ENCODE results near the gene ARF6.
"Not testable (repeated sequence)": the region's sequence is repeated elsewhere in the genome, so short reads cannot be mapped to it uniquely, and the experiment has no call there.

ARF6 gene

DNA sequence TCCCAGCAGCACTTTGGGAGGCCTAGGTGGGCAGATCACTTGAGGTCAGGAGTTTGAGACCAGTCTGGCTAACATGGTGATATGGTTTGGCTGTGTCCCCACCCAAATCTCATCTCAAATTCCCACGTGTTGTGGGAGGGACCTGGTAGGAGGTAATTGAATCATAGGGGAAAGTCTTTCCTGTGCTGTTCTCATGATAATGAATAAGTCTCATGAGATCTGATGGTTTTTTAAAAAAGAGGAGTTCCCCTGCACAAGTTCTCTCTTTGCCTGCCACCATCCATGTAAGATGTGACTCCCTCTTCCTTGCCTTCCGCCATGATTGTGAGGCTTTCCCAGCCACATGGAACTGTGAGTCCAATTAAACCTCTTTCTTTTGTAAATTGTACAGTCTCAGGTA is 43.4 kb downstream of the ARF6 start:
- not testable (repeated sequence) for DNase-seq (ENCODE audit: insufficient read length, low spot score); FAIRE-seq

DNA sequence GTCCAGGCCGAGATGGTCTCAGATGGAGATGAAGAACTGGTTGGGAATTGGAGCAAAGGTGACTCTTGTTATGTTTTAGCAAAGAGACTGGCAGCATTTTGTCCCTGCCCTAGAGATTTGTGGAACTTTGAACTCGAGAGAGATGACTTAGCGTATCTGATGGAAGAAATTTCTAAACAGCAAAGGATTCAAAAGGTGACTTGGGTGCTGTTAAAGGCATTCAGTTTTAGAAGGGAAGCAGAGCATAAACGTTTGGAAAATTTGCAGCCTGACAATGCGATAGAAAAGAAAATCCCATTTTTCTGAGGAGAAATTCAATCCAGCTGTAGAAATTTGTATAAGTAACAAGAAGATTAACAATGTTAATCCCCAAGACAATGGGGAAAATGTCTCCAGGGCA is 44.0 kb downstream of the ARF6 start:
- FAIRE-seq; DNase-seq (ENCODE audit: insufficient read length, low spot score): not testable (repeated sequence)

DNA sequence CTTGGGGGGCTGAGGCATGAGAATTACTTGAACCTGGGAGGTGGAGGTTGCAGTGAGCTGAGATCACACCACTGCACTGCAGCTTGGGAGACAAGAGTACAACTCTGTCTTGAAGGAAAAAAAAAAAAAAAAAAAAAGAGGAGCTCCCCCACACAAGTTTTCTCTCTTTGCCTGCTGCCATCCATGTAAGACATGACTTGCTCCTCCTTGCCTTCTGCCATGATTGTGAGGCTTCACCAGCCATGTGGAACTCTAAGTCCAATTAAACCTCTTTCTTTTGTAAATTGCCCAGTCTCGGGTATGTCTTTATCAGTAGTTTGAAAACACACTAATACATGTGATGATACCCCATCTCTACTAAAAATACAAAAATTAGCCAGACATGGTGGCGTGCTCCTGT is 46.3 kb downstream of the ARF6 start:
- not testable (repeated sequence) for DNase-seq (ENCODE audit: insufficient read length, low spot score); FAIRE-seq

DNA sequence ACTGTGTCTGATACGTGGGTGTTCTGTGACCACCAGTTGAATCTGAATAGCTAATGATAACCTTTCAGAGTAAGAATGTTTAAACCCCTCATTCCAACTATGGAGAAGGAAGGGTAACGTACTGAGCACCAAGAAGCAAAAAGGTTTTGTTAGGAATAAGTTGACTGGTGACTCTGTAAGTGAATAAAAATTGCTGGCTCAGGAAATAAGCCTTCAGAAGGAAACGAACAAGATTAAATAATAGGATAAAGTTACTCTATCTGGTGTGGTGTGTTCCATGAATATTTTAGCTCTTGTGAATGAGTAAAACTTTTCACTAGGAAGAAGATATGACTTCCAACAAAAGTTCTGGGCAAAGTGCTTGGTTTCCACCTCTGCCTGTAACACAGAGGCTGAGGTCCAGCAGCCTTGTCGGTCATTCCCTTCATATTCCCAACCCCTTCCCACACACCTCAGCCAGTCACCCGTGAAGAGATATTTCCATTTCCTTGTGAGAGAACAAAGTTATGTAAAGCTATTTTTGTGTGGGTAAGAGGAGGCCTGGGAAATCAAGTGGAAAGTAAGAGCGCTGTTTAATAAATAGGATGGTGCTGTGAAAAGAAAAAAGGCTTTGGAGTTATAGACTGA is 47.1 kb downstream of the ARF6 start:
- DNase-seq (ENCODE audit: insufficient read length, low spot score): no peak
- no peak for FAIRE-seq

DNA sequence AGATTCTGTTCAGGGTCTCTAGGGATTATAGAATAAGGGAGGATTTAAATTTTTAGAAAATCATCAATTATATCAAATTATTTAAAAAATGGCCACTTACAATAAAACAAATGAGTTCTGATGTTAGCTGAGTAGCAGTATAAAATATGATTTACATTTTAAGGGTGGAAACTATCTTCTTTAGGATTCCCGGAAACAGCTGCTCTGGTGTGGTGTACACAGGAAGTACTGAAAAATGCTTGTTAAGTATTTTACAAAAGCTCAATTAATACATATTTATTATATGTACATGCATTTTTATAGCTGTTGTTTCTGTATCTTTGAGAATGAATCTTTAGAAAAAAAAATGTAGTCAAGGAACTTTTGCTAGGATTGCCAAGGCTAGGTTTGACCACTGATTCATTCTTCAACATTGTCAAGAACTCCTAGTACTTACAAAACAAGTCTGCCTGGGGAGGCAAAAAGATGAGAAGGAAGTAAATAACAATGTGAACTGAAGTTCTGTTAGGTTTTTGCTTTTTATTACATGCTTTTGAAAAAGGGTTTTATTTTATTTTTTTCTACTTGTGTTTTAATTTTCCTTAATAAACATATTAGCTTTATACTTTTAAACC is 48.0 kb downstream of the ARF6 start:
- FAIRE-seq: no peak
- DNase-seq (ENCODE audit: insufficient read length, low spot score): no peak

DNA sequence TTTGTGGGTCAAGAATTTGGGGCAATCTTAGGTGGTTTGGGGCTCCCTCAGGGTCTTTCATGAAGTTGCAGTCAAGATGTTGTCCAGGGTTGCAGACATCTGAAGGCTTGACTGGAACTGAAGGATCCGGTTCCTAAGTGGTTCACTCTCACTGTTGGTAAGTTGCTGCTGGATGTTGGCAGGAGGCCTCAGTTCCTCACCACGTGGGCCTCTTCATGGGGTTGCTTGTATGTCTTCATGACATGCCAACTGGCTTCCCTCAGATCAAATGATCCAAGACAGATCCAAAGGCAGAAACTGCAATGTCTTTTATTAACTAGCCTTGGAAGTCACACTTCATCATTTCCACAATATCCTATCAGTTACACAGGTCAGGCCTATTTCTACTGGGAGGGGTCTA is 49.2 kb downstream of the ARF6 start:
- no peak for FAIRE-seq

DNA sequence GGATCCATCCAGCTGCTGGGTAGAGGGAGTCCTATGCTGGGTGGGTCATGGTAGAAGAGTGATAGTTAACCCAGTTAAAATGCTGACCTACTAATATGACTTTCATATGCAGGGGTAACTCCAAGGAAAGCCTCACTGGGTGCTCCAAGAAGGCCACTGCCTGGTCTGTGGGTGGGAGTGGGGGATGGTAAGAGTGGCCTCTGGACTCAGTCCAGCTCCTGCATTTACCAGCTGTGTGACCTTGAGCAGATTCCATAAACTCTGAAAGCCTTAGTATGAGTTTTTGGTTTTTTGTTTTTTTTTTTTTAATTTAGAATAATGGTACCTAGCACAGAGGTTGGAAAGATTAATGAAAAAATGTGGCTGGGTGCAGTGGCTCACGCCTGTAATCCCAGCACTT is 51.6 kb downstream of the ARF6 start:
- no peak for DNase-seq (ENCODE audit: insufficient read length, low spot score)
- FAIRE-seq: no peak

More for the DNA sequence above, 49.2 kb downstream of the ARF6 start:
- DNase-seq (ENCODE audit: insufficient read length, low spot score): no peak

DNA sequence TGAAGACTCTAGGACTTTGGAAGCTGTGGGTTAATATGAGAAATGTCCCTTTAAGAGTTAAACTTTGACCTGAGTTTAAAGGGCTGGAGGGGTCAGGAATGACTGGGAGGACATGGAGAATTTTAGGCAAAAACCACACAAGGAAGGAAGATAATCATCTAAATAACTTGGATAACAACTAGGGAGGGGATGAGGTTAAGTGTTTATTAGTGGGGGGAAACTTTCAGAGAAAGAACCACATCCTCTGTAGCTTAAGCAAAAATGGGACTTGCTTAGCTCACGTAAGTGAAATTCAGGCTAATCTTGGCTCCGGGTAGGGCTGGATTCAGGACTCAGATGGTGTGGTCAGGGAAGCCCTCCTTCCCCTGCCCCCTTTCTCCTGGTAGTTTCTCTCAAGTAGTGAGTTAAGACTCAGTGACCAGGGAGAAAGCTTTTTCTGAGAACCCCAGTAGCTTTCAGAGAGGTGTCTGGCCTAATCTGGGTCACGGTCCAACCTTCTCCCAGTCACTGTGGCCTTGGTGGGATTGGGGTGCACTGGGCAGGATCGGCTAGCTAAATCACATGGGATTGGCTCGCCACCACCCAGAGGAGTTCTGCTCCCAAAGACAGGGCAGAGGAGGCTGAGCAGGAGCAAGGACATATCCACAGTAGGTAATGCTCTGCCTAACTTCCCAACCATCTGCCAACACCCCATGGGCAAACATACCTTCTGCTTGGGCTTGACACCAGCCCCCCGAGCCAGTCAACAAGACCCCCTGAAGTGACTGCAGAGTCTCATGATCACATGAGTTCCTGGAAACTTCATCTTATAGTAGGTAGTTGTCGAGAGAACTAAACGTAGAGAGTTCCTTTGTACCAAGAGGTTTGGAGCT is 52.8 kb downstream of the ARF6 start:
- DNase-seq (ENCODE audit: insufficient read length, low spot score): no peak
- no peak for FAIRE-seq

All from HTR-8/SVneo (cell line).